HL-60/S4 treated with retinoic acid at 250 ng/mL for 4 days and 3 days (cell line): Measurements from ENCODE around the gene SPEF1.
"Not testable (repeated sequence)": the region's sequence is repeated elsewhere in the genome, so short reads cannot be mapped to it uniquely, and the experiment has no call there.

ENCODE experiments used
- in situ Hi-C: fragments of 300-500 bp; cut with MboI; formaldehyde crosslinking; loops from 2 replicates; pipeline ENCODE4 v1.7.0; 2022; ENCODE audit warnings: low sequenced_read_pairs

SPEF1 gene

GRCh38 chr20:3781153-3781910 lies at the start of gene SPEF1:
SPEF1 (minus strand) TSS chr20:3781448; CDS start chr20:3781287, 161 bp downstream.
- in situ Hi-C loops, result no loop called here

- in situ Hi-C loops, result not testable (repeated sequence)
These were observed 48.6 kb upstream of the SPEF1 start for GRCh38 chr20:3829891-3830290.

- in situ Hi-C loops, result no loop called here
These were observed 47.5 kb upstream of the SPEF1 start for GRCh38 chr20:3828798-3829197.

- in situ Hi-C loops, result no loop called here
These were observed 45.2 kb upstream of the SPEF1 start for GRCh38 chr20:3826420-3826819.

- in situ Hi-C loops, result no loop called here
These were observed 44.3 kb upstream of the SPEF1 start for GRCh38 chr20:3825526-3825925.

GRCh38 chr20:3823881-3824280 lies 42.6 kb upstream of the SPEF1 start:
- in situ Hi-C loops, result no loop called here

GRCh38 chr20:3821996-3822395 lies 40.7 kb upstream of the SPEF1 start:
- in situ Hi-C loops, result no loop called here

- in situ Hi-C loops, result no loop called here
These were observed 39.9 kb upstream of the SPEF1 start for GRCh38 chr20:3820901-3821727.

GRCh38 chr20:3820048-3820900 lies 39.0 kb upstream of the SPEF1 start, which contains the start of gene AP5S1:
AP5S1 (plus strand) TSS chr20:3820547; CDS start chr20:3822118, 1,571 bp downstream.
- in situ Hi-C loops, result no loop called here

GRCh38 chr20:3819411-3820047 lies 38.3 kb upstream of the SPEF1 start:
- in situ Hi-C loops, result no loop called here

- in situ Hi-C loops, result no loop called here
These were observed 37.2 kb upstream of the SPEF1 start for GRCh38 chr20:3818155-3819151.

- in situ Hi-C loops, result no loop called here
These were observed 34.6 kb upstream of the SPEF1 start for GRCh38 chr20:3815703-3816315.

GRCh38 chr20:3814928-3815495 lies 33.8 kb upstream of the SPEF1 start:
- in situ Hi-C loops, result no loop called here

GRCh38 chr20:3813848-3814581 lies 32.8 kb upstream of the SPEF1 start:
- in situ Hi-C loops, result no loop called here

GRCh38 chr20:3812975-3813847 lies 32.0 kb upstream of the SPEF1 start:
- in situ Hi-C loops, result no loop called here

- in situ Hi-C loops, result no loop called here
These were observed 31.0 kb upstream of the SPEF1 start for GRCh38 chr20:3812259-3812681.
